ENCODE results near the gene AADACL4. TPM values are rescaled to one million over a fixed set of nuclear protein-coding genes. Genes with fewer than 3 reads are reported as not detected.

The AADACL4 gene
- total RNA-seq, 4 donors from 2014 or later, result not detected

DNA sequence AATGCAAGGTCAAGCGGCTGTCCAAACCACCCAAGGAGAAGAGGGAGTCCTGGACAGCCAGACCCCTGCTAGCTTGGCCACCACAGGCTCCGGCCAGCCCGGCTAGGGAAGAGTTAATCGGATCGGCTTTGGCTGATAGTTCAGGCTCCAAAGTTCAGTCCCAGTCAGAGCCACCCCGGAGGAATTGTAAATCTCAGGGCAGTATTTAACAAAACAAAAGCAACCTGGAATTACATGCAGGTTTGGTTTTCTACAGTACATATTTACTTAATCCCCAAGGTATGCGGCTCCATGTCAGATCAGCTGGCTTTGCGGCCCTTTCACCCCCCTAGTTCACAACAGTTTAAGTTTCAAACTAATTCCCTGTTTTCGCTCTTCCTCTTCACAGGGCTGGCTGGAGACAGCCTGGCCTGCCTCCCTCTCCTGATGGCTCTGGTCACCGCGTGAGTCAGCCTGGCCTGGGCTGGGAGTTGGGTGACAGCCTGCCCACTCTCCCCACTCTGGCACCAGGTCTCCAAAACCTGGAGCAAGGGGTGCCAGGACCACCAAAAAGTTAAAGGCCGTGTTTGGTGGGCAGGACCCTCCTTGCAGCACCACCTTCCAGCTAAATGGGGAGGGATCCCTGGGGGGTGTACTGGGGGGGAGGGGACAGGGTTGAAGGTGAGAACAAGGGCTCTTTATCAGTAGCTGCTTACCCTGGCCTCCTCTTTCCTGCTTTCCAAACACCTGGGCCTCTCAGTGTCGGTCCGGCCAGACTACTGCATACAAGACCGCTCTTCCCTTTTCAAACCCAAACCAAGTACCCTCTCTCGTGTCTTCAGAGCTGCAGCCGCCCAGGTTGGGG, 27.8 kb upstream of the AADACL4 start:
- H3K4me3 ChIP-seq, result peak overlapping the region; percentile 32 to 85 (median 62)
- DNase-seq, result peak; percentile 63
- 13 to 20% methylated on average over 2 to 17 of the region's 17 CpGs for WGBS, 2 donors (ENCODE audit: low coverage in 1 of 2)
- intact Hi-C loops (cut with DNase I; ENCODE audit: low total_unique reads) (loop anchor here (2.0 to 10.0 kb wide), 2 partner anchors 21 to 141 kb away; no protein-coding TSS in a partner anchor), in situ Hi-C loops (cut with MboI; ENCODE audit: low pct_ligation_motif_present in 1 of 4, low pct_unique_long_range_greater_than_20kb in 1 of 4, low sequenced_read_pairs in 3 of 4) (loop anchor here in 1 of 4 donors (25.0 kb wide), 1 partner anchor 204 kb away; no protein-coding TSS in a partner anchor)
- no peaks in the 10 kb centered on the region for H3K27me3 ChIP-seq
- peaks cover 14 to 54% (median 48%) of the 10 kb centered on the region in 4 donors for H3K4me1 ChIP-seq
- no peaks in the 10 kb centered on the region for H3K9me3 ChIP-seq
- peak; percentile 77 for TF ChIP-seq POLR2A (IDR thresholded peaks at IDR 0.05)
- TF ChIP-seq EP300 (IDR thresholded peaks at IDR 0.05; ENCODE audit: low read depth), result no peak
- TF ChIP-seq POLR2AphosphoS5 (IDR thresholded peaks at IDR 0.05), result peak; percentile 5 to 69 (median 66)
- TF ChIP-seq, protein P1, sequence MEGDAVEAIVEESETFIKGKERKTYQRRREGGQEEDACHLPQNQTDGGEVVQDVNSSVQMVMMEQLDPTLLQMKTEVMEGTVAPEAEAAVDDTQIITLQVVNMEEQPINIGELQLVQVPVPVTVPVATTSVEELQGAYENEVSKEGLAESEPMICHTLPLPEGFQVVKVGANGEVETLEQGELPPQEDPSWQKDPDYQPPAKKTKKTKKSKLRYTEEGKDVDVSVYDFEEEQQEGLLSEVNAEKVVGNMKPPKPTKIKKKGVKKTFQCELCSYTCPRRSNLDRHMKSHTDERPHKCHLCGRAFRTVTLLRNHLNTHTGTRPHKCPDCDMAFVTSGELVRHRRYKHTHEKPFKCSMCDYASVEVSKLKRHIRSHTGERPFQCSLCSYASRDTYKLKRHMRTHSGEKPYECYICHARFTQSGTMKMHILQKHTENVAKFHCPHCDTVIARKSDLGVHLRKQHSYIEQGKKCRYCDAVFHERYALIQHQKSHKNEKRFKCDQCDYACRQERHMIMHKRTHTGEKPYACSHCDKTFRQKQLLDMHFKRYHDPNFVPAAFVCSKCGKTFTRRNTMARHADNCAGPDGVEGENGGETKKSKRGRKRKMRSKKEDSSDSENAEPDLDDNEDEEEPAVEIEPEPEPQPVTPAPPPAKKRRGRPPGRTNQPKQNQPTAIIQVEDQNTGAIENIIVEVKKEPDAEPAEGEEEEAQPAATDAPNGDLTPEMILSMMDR (IDR thresholded peaks at IDR 0.05), result no peak
- H3K36me3 ChIP-seq, result no peaks in the 10 kb centered on the region
- peak overlapping the region; percentile 92 to 96 (median 94) for H3K27ac ChIP-seq

DNA sequence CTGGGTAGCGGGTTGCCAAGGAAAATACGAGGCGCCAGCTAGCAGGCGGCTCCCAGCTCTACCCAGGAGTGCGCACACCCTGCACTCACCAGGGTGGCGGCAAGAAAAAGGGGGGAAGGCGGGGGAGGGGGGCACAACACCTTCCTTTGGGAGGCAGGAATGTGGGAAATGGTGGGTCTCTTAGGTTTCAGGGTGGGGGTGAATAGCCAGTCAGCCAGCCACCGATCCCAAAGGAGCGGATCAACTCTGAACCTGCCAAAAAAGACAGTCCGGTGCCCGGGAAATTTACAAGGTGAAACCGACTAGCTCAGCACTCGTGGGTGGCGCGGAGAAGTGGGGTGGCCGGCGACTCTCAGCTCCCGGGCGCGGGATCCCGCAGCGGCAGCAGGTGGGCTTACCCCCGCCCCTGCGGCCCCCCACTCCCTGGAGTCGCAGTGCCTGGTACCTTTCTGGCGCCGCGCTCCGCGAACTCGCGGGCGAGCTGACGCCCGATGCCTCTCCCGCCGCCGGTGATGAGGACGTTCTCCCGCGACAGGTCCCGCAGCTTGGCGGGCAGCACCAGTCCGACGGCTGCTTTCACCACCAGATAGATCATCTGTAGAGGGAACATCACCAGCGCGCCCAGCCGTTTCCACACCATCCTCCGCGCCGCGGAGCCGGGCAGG, 27.0 kb upstream of the AADACL4 start:
- peak; percentile 42 for DNase-seq
- intact Hi-C loops (cut with DNase I; ENCODE audit: low total_unique reads) (loop anchor here (2.0 to 10.0 kb wide), 2 partner anchors 22 to 142 kb away; no protein-coding TSS in a partner anchor), in situ Hi-C loops (cut with MboI; ENCODE audit: low pct_ligation_motif_present in 1 of 4, low pct_unique_long_range_greater_than_20kb in 1 of 4, low sequenced_read_pairs in 3 of 4) (loop anchor here in 1 of 4 donors (25.0 kb wide), 1 partner anchor 205 kb away; no protein-coding TSS in a partner anchor)

DNA sequence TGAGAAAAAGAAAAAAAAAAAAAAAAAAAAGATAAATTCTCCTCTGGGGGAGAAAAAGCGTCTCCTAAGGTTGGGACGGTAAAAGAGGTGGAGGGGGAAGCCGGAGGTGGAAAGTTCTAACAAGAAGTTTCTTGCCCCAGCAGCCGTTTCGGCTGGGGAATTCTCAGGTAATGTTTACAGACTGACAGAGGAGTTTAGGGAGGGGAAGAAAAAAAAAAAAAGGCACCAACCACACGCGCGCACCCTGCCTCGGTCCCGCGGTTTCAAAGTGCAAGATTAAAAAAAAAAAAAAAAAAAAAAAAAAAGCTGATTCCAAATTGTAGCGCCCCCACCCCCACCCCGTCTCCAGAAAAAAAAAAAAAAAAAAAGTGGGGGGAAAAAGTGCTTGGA, 26.4 kb upstream of the AADACL4 start:
- in situ Hi-C loops (cut with MboI; ENCODE audit: low pct_ligation_motif_present in 1 of 4, low pct_unique_long_range_greater_than_20kb in 1 of 4, low sequenced_read_pairs in 3 of 4), result loop anchor here in 1 of 4 donors (25.0 kb wide), 1 partner anchor 205 kb away; no protein-coding TSS in a partner anchor

More for the DNA sequence above, 27.0 kb upstream of the AADACL4 start:
- H3K27ac ChIP-seq, result peak overlapping the region; percentile 92 to 96 (median 94)
- WGBS, 2 donors (ENCODE audit: low coverage in 1 of 2), result 1 to 10% methylated on average over 7 to 52 of the region's 53 CpGs
- TF ChIP-seq, protein P1 (IDR thresholded peaks at IDR 0.05), result no peak
- no peak for TF ChIP-seq POLR2A (IDR thresholded peaks at IDR 0.05)
- TF ChIP-seq EP300 (IDR thresholded peaks at IDR 0.05; ENCODE audit: low read depth), result no peak
- TF ChIP-seq POLR2AphosphoS5 (IDR thresholded peaks at IDR 0.05), result no peak
- no peaks in the 10 kb centered on the region for H3K9me3 ChIP-seq
- H3K4me1 ChIP-seq, result peaks cover 14 to 62% (median 50%) of the 10 kb centered on the region in 4 donors
- peak overlapping the region; percentile 32 to 85 (median 62) for H3K4me3 ChIP-seq
- H3K36me3 ChIP-seq, result no peaks in the 10 kb centered on the region
- H3K27me3 ChIP-seq, result no peaks in the 10 kb centered on the region

More for the DNA sequence above, 26.4 kb upstream of the AADACL4 start:
- Histone ChIP-seq H3K9me3 (no peaks in the 10 kb centered on the region), H3K36me3 (no peaks in the 10 kb centered on the region), H3K27ac (peak overlapping the region; percentile 92 to 96 (median 94)), H3K27me3 (no peaks in the 10 kb centered on the region), H3K4me1 (peaks cover 17 to 68% (median 52%) of the 10 kb centered on the region in 4 donors), H3K4me3 (peak overlapping the region; percentile 54 to 85 (median 66))
- intact Hi-C loops (cut with DNase I; ENCODE audit: low total_unique reads), result loop anchor here (2.0 to 10.0 kb wide), 2 partner anchors 23 to 143 kb away; no protein-coding TSS in a partner anchor
- TF ChIP-seq POLR2AphosphoS5 (IDR thresholded peaks at IDR 0.05) (no peak), POLR2A (IDR thresholded peaks at IDR 0.05) (no peak), EP300 (IDR thresholded peaks at IDR 0.05; ENCODE audit: low read depth) (no peak)
- TF ChIP-seq, protein P1 (IDR thresholded peaks at IDR 0.05), result no peak
- DNase-seq, result peak; percentile 46
- 0% methylated on average over 4 to 13 of the region's 13 CpGs for WGBS, 2 donors (ENCODE audit: low coverage in 1 of 2)

Data from transverse colon (tissue), 4 donors.